ENCODE measurements around the gene SMARCC2.

The SMARCC2 gene

GRCh38 chr12:56189099-56189917, at the start of gene SMARCC2:
SMARCC2 (minus strand) TSS chr12:56189483; CDS start chr12:56189461, 22 bp downstream.
- peak; percentile 81 to 93 for DNase-seq (ENCODE audit: low read depth in 1 of 2, low spot score in 1 of 2)
- no peak for TF ChIP-seq JUND (IDR thresholded peaks at IDR 0.05; ENCODE audit: low read depth)
- in situ Hi-C loops (cut with HindIII; ENCODE audit: low pct_unique_long_range_greater_than_20kb, low sequenced_read_pairs), result no loop called here

- in situ Hi-C loops (cut with HindIII; ENCODE audit: low pct_unique_long_range_greater_than_20kb, low sequenced_read_pairs), result no loop called here
- no peak for DNase-seq (ENCODE audit: low read depth in 1 of 2, low spot score in 1 of 2)
- TF ChIP-seq JUND (IDR thresholded peaks at IDR 0.05; ENCODE audit: low read depth), result no peak
Observed at GRCh38 chr12:56237552-56237951, 48.3 kb upstream of the SMARCC2 start.

GRCh38 chr12:56236985-56237384, 47.7 kb upstream of the SMARCC2 start:
- no peak for TF ChIP-seq JUND (IDR thresholded peaks at IDR 0.05; ENCODE audit: low read depth)
- in situ Hi-C loops (cut with HindIII; ENCODE audit: low pct_unique_long_range_greater_than_20kb, low sequenced_read_pairs), result no loop called here
- no peak for DNase-seq (ENCODE audit: low read depth in 1 of 2, low spot score in 1 of 2)

- DNase-seq (ENCODE audit: low read depth in 1 of 2, low spot score in 1 of 2), result no peak
- in situ Hi-C loops (cut with HindIII; ENCODE audit: low pct_unique_long_range_greater_than_20kb, low sequenced_read_pairs), result no loop called here
- TF ChIP-seq JUND (IDR thresholded peaks at IDR 0.05; ENCODE audit: low read depth), result no peak
Observed at GRCh38 chr12:56236091-56236490, 46.8 kb upstream of the SMARCC2 start.

- no peak for DNase-seq (ENCODE audit: low read depth in 1 of 2, low spot score in 1 of 2)
- in situ Hi-C loops (cut with HindIII; ENCODE audit: low pct_unique_long_range_greater_than_20kb, low sequenced_read_pairs), result no loop called here
- TF ChIP-seq JUND (IDR thresholded peaks at IDR 0.05; ENCODE audit: low read depth), result no peak
Observed at GRCh38 chr12:56234746-56235436, 45.6 kb upstream of the SMARCC2 start.

GRCh38 chr12:56231184-56231582, 41.9 kb upstream of the SMARCC2 start:
- in situ Hi-C loops (cut with HindIII; ENCODE audit: low pct_unique_long_range_greater_than_20kb, low sequenced_read_pairs), result no loop called here
- no peak for TF ChIP-seq JUND (IDR thresholded peaks at IDR 0.05; ENCODE audit: low read depth)
- DNase-seq (ENCODE audit: low read depth in 1 of 2, low spot score in 1 of 2), result no peak

- in situ Hi-C loops (cut with HindIII; ENCODE audit: low pct_unique_long_range_greater_than_20kb, low sequenced_read_pairs), result no loop called here
- TF ChIP-seq JUND (IDR thresholded peaks at IDR 0.05; ENCODE audit: low read depth), result no peak
- DNase-seq (ENCODE audit: low read depth in 1 of 2, low spot score in 1 of 2), result no peak
Observed at GRCh38 chr12:56230432-56231183, 41.3 kb upstream of the SMARCC2 start.

- TF ChIP-seq JUND (IDR thresholded peaks at IDR 0.05; ENCODE audit: low read depth), result no peak
- in situ Hi-C loops (cut with HindIII; ENCODE audit: low pct_unique_long_range_greater_than_20kb, low sequenced_read_pairs), result no loop called here
- DNase-seq (ENCODE audit: low read depth in 1 of 2, low spot score in 1 of 2), result no peak
Observed at GRCh38 chr12:56229916-56230431, 40.7 kb upstream of the SMARCC2 start, which contains the start of gene SLC39A5. SLC39A5 (plus strand) TSS chr12:56230051; CDS start chr12:56231275, 1,224 bp downstream.

GRCh38 chr12:56229082-56229481, 39.8 kb upstream of the SMARCC2 start:
- no peak for DNase-seq (ENCODE audit: low read depth in 1 of 2, low spot score in 1 of 2)
- in situ Hi-C loops (cut with HindIII; ENCODE audit: low pct_unique_long_range_greater_than_20kb, low sequenced_read_pairs), result no loop called here

GRCh38 chr12:56224954-56225353, 35.7 kb upstream of the SMARCC2 start:
- DNase-seq (ENCODE audit: low read depth in 1 of 2, low spot score in 1 of 2), result no peak
- in situ Hi-C loops (cut with HindIII; ENCODE audit: low pct_unique_long_range_greater_than_20kb, low sequenced_read_pairs), result no loop called here
- no peak for TF ChIP-seq JUND (IDR thresholded peaks at IDR 0.05; ENCODE audit: low read depth)

More at GRCh38 chr12:56229082-56229481, 39.8 kb upstream of the SMARCC2 start:
- no peak for TF ChIP-seq JUND (IDR thresholded peaks at IDR 0.05; ENCODE audit: low read depth)

GRCh38 chr12:56224102-56224701, 34.9 kb upstream of the SMARCC2 start, which contains the start of gene NABP2:
NABP2 (plus strand) TSS chr12:56224342; CDS start chr12:56224857, 515 bp downstream.
- peak; percentile 99 to 100 for DNase-seq (ENCODE audit: low read depth in 1 of 2, low spot score in 1 of 2)
- in situ Hi-C loops (cut with HindIII; ENCODE audit: low pct_unique_long_range_greater_than_20kb, low sequenced_read_pairs), result no loop called here
- TF ChIP-seq JUND (IDR thresholded peaks at IDR 0.05; ENCODE audit: low read depth), result no peak

- no peak for TF ChIP-seq JUND (IDR thresholded peaks at IDR 0.05; ENCODE audit: low read depth)
- in situ Hi-C loops (cut with HindIII; ENCODE audit: low pct_unique_long_range_greater_than_20kb, low sequenced_read_pairs), result no loop called here
- DNase-seq (ENCODE audit: low read depth in 1 of 2, low spot score in 1 of 2), result no peak
Observed at GRCh38 chr12:56223571-56224101, 34.4 kb upstream of the SMARCC2 start.
